Esophagus muscularis mucosa (tissue), 4 donors: ENCODE measurements around the gene MPL. TPM values are rescaled to one million over a fixed set of nuclear protein-coding genes. Genes with fewer than 3 reads are reported as not detected.

Experiments used
- DNase-seq: peaks from one replicate; pipeline ENCODE4 v3.0.0-alpha.2; 2017; ENCODE audit errors: extremely low spot score
- H3K27ac ChIP-seq, 4 donors: fragments of 200-600 bp; sonication (generic); replicated peaks in 1 of 4; 1 replicate in 3 of 4; 2 replicates in 1 of 4; pipeline ENCODE4 v1.5.1; 2016 to 2019; ENCODE audit warnings: mild to moderate bottlenecking in 1 of 4
- H3K27me3 ChIP-seq, 4 donors: fragments of 200-600 bp; sonication (generic); one replicate each; pipeline versions ENCODE4 v1.5.1 to v1.6.0; 2016 to 2019
- H3K36me3 ChIP-seq, 4 donors: fragments of 200-600 bp; sonication (generic); one replicate each; pipeline ENCODE4 v1.5.1; 2016 to 2019
- H3K4me1 ChIP-seq, 4 donors: fragments of 200-600 bp; sonication (generic); one replicate each; pipeline ENCODE4 v1.5.1; 2016 to 2019
- H3K4me3 ChIP-seq, 4 donors: fragments of 200-600 bp; sonication (generic); 1 replicate in 2 of 4; 2 replicates in 2 of 4; pipeline ENCODE4 v1.5.1; 2016 to 2019; ENCODE audit warnings: mild to moderate bottlenecking in 4 of 4, moderate library complexity in 1 of 4
- H3K9me3 ChIP-seq, 4 donors: fragments of 200-600 bp; sonication (generic); 1 replicate in 3 of 4; 2 replicates in 1 of 4; pipeline ENCODE4 v1.5.1; 2016 to 2019
- EP300 ChIP-seq: sonication (generic); formaldehyde crosslinking; IDR thresholded peaks from one replicate; pipeline ENCODE4 v1.6.1; 2017; ENCODE audit warnings: antibody characterized with exemption
- POLR2A ChIP-seq: fragments of 450-650 bp; IDR thresholded peaks from one replicate; pipeline ENCODE4 v1.6.1; 2017; ENCODE audit warnings: antibody characterized with exemption, moderate library complexity, mild to moderate bottlenecking, low read depth
- POLR2AphosphoS5 ChIP-seq, 2 donors: sonication (generic); formaldehyde crosslinking; IDR thresholded peaks; one replicate each; pipeline ENCODE4 v1.6.1; 2017; ENCODE audit warnings: antibody characterized with exemption in 2 of 2
- WGBS: methylation state at CpG from one replicate; pipeline ENCODE4 v1.1.5; 2018; 5-methylcytosine and 5-hydroxymethylcytosine counted together
- intact Hi-C: fragments of 100-400 bp; cut with DNase I; formaldehyde crosslinking; loops from one replicate; pipeline ENCODE4 v1.15.1; 2023
- total RNA-seq, 4 donors: library from RNA; depleted of rRNA; stranded (reverse); fragments of >200 nt; gene quantifications; one replicate each; pipeline versions ENCODE4 v1.1.0 to v1.2.1, GENCODE V29; 2016
- TF ChIP-seq, protein P1 (sequence below), 3 experiments: fragments of 200-600 bp in 2 of 3; fragments of 450-650 bp in 1 of 3; sonication (generic) in 2 of 3; IDR thresholded peaks; one replicate each; pipeline ENCODE4 v1.5.1; 2017 to 2019; ENCODE audit warnings: antibody characterized with exemption in 3 of 3, mild to moderate bottlenecking in 2 of 3, moderate library complexity in 1 of 3

The MPL gene
- total RNA-seq, 4 donors from 2014 or later: 0.13 to 0.63 TPM; not detected in 2

DNA sequence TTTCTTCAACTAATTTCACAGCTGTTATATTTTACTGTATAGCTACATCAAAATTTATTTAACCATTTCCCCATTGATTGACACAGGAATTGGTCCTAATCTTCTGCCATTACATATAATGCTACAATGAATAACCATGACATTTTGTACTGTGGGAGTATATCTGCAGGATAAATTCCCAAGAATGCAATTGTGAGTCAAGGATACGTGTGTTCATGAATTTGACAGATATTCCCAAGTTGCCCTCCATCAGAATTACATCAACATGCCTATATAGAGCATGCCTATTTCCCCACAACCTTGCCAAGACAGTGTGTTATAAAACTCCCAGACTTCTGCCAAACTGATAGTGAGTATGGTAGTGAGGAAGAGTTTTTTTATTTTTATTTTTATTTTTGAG, 39.6 kb upstream of the MPL start:
- no peak overlapping the region for H3K4me3 ChIP-seq
- WGBS: 94% methylated on average over 1 of the region's 1 CpG
- no peak for DNase-seq
- no peaks in the 10 kb centered on the region for H3K9me3 ChIP-seq
- intact Hi-C loops: no loop called here
- no peak for TF ChIP-seq EP300
- no peak for TF ChIP-seq POLR2AphosphoS5 (IDR thresholded peaks at IDR 0.05)
- no peak for TF ChIP-seq POLR2A
- TF ChIP-seq, protein P1, sequence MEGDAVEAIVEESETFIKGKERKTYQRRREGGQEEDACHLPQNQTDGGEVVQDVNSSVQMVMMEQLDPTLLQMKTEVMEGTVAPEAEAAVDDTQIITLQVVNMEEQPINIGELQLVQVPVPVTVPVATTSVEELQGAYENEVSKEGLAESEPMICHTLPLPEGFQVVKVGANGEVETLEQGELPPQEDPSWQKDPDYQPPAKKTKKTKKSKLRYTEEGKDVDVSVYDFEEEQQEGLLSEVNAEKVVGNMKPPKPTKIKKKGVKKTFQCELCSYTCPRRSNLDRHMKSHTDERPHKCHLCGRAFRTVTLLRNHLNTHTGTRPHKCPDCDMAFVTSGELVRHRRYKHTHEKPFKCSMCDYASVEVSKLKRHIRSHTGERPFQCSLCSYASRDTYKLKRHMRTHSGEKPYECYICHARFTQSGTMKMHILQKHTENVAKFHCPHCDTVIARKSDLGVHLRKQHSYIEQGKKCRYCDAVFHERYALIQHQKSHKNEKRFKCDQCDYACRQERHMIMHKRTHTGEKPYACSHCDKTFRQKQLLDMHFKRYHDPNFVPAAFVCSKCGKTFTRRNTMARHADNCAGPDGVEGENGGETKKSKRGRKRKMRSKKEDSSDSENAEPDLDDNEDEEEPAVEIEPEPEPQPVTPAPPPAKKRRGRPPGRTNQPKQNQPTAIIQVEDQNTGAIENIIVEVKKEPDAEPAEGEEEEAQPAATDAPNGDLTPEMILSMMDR (IDR thresholded peaks at IDR 0.05): no peak
- H3K27me3 ChIP-seq: no peaks in the 10 kb centered on the region
- no peaks in the 10 kb centered on the region for H3K36me3 ChIP-seq
- peaks cover 46 to 56% (median 55%) of the 10 kb centered on the region in 4 donors for H3K4me1 ChIP-seq
- H3K27ac ChIP-seq: no peak overlapping the region

DNA sequence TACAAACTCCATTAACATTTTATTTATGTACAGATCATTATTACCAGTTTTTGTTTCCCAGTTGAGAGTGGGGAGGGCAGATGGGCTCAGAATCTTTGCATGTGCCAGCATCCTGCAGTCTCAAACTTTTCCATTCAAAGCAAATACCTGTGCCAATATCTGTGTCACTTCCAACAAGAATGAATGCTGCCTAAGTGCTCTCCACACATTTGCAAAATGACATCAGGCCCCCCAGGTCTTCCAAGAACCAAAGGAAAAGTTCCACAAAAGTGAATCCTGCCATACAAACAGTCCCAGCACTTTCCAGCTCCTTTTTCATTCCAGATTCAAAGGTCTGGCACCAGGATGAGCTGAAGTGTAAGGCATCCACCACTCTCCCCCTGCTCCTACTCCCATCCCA, 38.5 kb upstream of the MPL start:
- TF ChIP-seq POLR2A (no peak), POLR2AphosphoS5 (IDR thresholded peaks at IDR 0.05) (no peak), EP300 (no peak)
- TF ChIP-seq, protein P1 (IDR thresholded peaks at IDR 0.05): no peak
- H3K27ac ChIP-seq: peak overlapping the region; percentile 45 to 59 (median 56)
- intact Hi-C loops: no loop called here

DNA sequence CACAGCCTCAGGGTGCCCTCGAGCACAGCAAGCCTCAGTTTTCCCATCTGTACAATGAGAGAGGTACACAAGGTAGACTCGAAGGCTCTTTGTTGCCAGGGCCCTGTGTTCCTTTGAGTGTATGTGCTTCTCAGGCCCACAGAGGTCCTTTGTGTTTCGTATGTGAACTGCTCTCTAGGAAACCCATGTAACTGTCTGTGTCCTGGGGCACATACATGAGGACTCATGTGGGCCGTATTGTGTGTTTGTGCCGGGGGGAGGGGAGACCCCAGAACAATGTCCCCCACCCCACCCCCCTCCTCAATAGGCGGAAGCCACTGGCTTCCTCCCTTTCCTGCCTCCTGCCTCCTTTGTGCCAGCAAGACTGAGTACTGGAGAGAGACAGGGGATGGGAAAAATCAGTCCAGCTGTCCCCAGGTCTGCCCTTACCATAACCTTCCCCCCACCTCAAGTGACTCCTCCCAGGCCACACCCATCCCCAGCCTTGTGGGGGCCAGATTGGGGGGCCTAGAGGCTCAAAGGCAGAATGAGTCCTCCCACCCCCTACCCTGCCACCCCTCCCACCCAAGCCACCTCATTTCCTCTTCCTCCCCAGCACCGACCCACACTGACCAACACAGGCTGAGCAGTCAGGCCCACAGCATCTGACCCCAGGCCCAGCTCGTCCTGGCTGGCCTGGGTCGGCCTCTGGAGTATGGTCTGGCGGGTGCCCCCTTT, 37.1 kb upstream of the MPL start, which contains the start of gene TIE1:
Gene TIE1, plus strand, starts transcription at position 605 of the 717 bp plus-strand sequence. Its CDS starts 90 bp downstream, at position 695.
- TF ChIP-seq POLR2AphosphoS5 (IDR thresholded peaks at IDR 0.05) (peak; percentile 52 to 77), EP300 (no peak)
- TF ChIP-seq, protein P1 (IDR thresholded peaks at IDR 0.05): no peak
- intact Hi-C loops: no loop called here

More for the DNA sequence above, 38.5 kb upstream of the MPL start:
- H3K36me3 ChIP-seq: no peaks in the 10 kb centered on the region
- no peaks in the 10 kb centered on the region for H3K9me3 ChIP-seq
- no peak overlapping the region for H3K4me3 ChIP-seq
- no peaks in the 10 kb centered on the region for H3K27me3 ChIP-seq
- H3K4me1 ChIP-seq: peaks cover 44 to 54% (median 52%) of the 10 kb centered on the region in 4 donors
- no peak for DNase-seq

DNA sequence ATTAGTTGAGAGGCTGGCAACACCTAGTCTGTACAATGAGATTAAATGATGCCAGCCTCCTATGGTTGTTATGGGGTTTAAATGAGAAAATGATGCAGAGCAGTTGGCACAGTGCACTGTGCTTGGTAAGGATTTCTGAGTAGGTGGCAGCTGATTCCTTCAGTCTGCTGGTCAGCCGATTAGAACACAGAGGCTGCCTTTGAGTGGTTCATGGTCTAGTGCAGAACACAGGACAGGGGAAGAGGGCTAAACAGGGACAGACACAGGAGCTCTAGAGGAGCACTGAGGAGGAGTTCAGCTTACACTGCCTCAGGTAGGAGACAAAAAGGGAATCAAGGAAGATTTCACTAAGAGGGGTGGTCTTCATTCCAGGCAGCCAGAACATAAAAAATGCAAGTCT, 35.4 kb upstream of the MPL start:
- H3K27ac ChIP-seq: peak overlapping the region in 1 of 4 donors; percentile 59
- peak overlapping the region; percentile 29 to 50 (median 40) for H3K4me3 ChIP-seq

More for the DNA sequence above, 37.1 kb upstream of the MPL start, which contains the start of gene TIE1:
- no peaks in the 10 kb centered on the region for H3K27me3 ChIP-seq
- no peak for DNase-seq
- H3K4me1 ChIP-seq: peaks cover 39 to 50% (median 45%) of the 10 kb centered on the region in 4 donors
- 81% methylated on average over 6 of the region's 10 CpGs for WGBS
- H3K9me3 ChIP-seq: no peaks in the 10 kb centered on the region
- peaks cover 0 to 2% (median 0%) of the 10 kb centered on the region in 4 donors for H3K36me3 ChIP-seq
- peak within 1 kb of the TSS; percentile 45 to 59 (median 56) for H3K27ac ChIP-seq
- peak within 1 kb of the TSS; percentile 29 to 50 (median 40) for H3K4me3 ChIP-seq

More for the DNA sequence above, 35.4 kb upstream of the MPL start:
- Histone ChIP-seq H3K27me3 (no peaks in the 10 kb centered on the region), H3K4me1 (peaks cover 23 to 34% (median 31%) of the 10 kb centered on the region in 4 donors), H3K36me3 (peaks cover 0 to 19% (median 4%) of the 10 kb centered on the region in 4 donors), H3K9me3 (no peaks in the 10 kb centered on the region)
- DNase-seq: no peak
- TF ChIP-seq POLR2A: no peak
- TF ChIP-seq POLR2AphosphoS5 (IDR thresholded peaks at IDR 0.05): no peak
- TF ChIP-seq, protein P1 (IDR thresholded peaks at IDR 0.05): no peak
- TF ChIP-seq EP300: no peak
- WGBS: 73% methylated on average over 1 of the region's 1 CpG
- intact Hi-C loops: no loop called here
